Measurements from ENCODE around the gene PPP1R9A. TPM values are rescaled to one million over a fixed set of nuclear protein-coding genes. Genes with fewer than 3 reads are reported as not detected.

PPP1R9A gene
- total RNA-seq, 2 donors from 2014 or later: 15.1 to 29.4 TPM

GRCh38 chr7:95264363-95264891 lies 357.0 kb downstream of the PPP1R9A start:
- Histone ChIP-seq H3K4me3 (no peak overlapping the region), H3K9me3 (no peaks in the 10 kb centered on the region), H3K4me1 (replicated peaks) (no peaks in the 10 kb centered on the region), H3K27ac (no peak overlapping the region), H3K36me3 (no peaks in the 10 kb centered on the region), H3K27me3 (replicated peaks; ENCODE audit: insufficient read depth) (no peaks in the 10 kb centered on the region)
- TF ChIP-seq POLR2AphosphoS5 (IDR thresholded peaks at IDR 0.05) (no peak), POLR2A (IDR thresholded peaks at IDR 0.05) (no peak), CTCF (IDR thresholded peaks at IDR 0.05) (no peak)
- intact Hi-C loops (cut with DNase I): no loop called here
- no peak for DNase-seq (ENCODE audit: low spot score)
- 91% methylated on average over 6 of the region's 6 CpGs for WGBS

- Histone ChIP-seq H3K27ac (no peak overlapping the region), H3K27me3 (replicated peaks; ENCODE audit: insufficient read depth) (no peaks in the 10 kb centered on the region), H3K4me1 (replicated peaks) (no peaks in the 10 kb centered on the region), H3K4me3 (no peak overlapping the region), H3K36me3 (no peaks in the 10 kb centered on the region), H3K9me3 (no peaks in the 10 kb centered on the region)
- TF ChIP-seq CTCF (IDR thresholded peaks at IDR 0.05): no peak
- TF ChIP-seq POLR2A (IDR thresholded peaks at IDR 0.05): no peak
- 97% methylated on average over 2 of the region's 2 CpGs for WGBS
- intact Hi-C loops (cut with DNase I): no loop called here
- DNase-seq (ENCODE audit: low spot score): no peak
Measured at GRCh38 chr7:95265634-95266033, 358.2 kb downstream of the PPP1R9A start.

- intact Hi-C loops (cut with DNase I): no loop called here
- no peaks in the 10 kb centered on the region for H3K36me3 ChIP-seq
- no peak for TF ChIP-seq CTCF (IDR thresholded peaks at IDR 0.05)
- no peak for TF ChIP-seq POLR2A (IDR thresholded peaks at IDR 0.05)
- TF ChIP-seq POLR2AphosphoS5 (IDR thresholded peaks at IDR 0.05): no peak
- H3K4me3 ChIP-seq: no peak overlapping the region
- WGBS: 82% methylated on average over 2 of the region's 2 CpGs
- no peaks in the 10 kb centered on the region for H3K9me3 ChIP-seq
- no peak overlapping the region for H3K27ac ChIP-seq
- no peaks in the 10 kb centered on the region for H3K4me1 ChIP-seq (replicated peaks)
- no peak for DNase-seq (ENCODE audit: low spot score)
- no peaks in the 10 kb centered on the region for H3K27me3 ChIP-seq (replicated peaks; ENCODE audit: insufficient read depth)
Measured at GRCh38 chr7:95267754-95268153, 360.4 kb downstream of the PPP1R9A start.

GRCh38 chr7:95269640-95270039 lies 362.2 kb downstream of the PPP1R9A start:
- H3K27me3 ChIP-seq (replicated peaks; ENCODE audit: insufficient read depth): no peaks in the 10 kb centered on the region
- H3K4me3 ChIP-seq: no peak overlapping the region
- 96% methylated on average over 5 of the region's 5 CpGs for WGBS
- DNase-seq (ENCODE audit: low spot score): no peak
- H3K36me3 ChIP-seq: no peaks in the 10 kb centered on the region
- H3K9me3 ChIP-seq: no peaks in the 10 kb centered on the region
- no peak for TF ChIP-seq POLR2A (IDR thresholded peaks at IDR 0.05)
- no peak for TF ChIP-seq POLR2AphosphoS5 (IDR thresholded peaks at IDR 0.05)
- TF ChIP-seq CTCF (IDR thresholded peaks at IDR 0.05): no peak
- H3K4me1 ChIP-seq (replicated peaks): no peaks in the 10 kb centered on the region
- no peak overlapping the region for H3K27ac ChIP-seq
- intact Hi-C loops (cut with DNase I): no loop called here

GRCh38 chr7:95276114-95276513 lies 368.7 kb downstream of the PPP1R9A start:
- Histone ChIP-seq H3K9me3 (no peaks in the 10 kb centered on the region), H3K4me3 (no peak overlapping the region), H3K4me1 (replicated peaks) (no peaks in the 10 kb centered on the region), H3K27me3 (replicated peaks; ENCODE audit: insufficient read depth) (no peaks in the 10 kb centered on the region), H3K36me3 (no peaks in the 10 kb centered on the region), H3K27ac (no peak overlapping the region)
- DNase-seq (ENCODE audit: low spot score): no peak
- TF ChIP-seq CTCF (IDR thresholded peaks at IDR 0.05) (no peak), POLR2A (IDR thresholded peaks at IDR 0.05) (no peak), POLR2AphosphoS5 (IDR thresholded peaks at IDR 0.05) (no peak)
- intact Hi-C loops (cut with DNase I): no loop called here
- 72% methylated on average over 2 of the region's 2 CpGs for WGBS

Measured in prostate gland (tissue), 2 donors.